SKM-1 treated with dmso at 0.1 percent for 144 hours (cell line): ENCODE results near the gene MSI1.

ENCODE experiments used
- DNase-seq: peaks from one replicate; lab custom pipeline; 2025; ENCODE audit not compliant: unreplicated experiment; lab: John Stamatoyannopoulos, UW

The MSI1 gene

GRCh38 chr12:120377611-120378010, 8.6 kb upstream of the MSI1 start:
- no peak for DNase-seq

- DNase-seq, result no peak
Observed at GRCh38 chr12:120376934-120377572, 8.1 kb upstream of the MSI1 start.

- DNase-seq, result no peak
Observed at GRCh38 chr12:120376416-120376815, 7.5 kb upstream of the MSI1 start.

GRCh38 chr12:120376009-120376408, 7.0 kb upstream of the MSI1 start:
- no peak for DNase-seq

GRCh38 chr12:120373683-120374082, 4.7 kb upstream of the MSI1 start:
- no peak for DNase-seq

- DNase-seq, result no peak
Observed at GRCh38 chr12:120370343-120371243, 1.6 kb upstream of the MSI1 start.

GRCh38 chr12:120369603-120370342, 809 bp upstream of the MSI1 start:
- DNase-seq, result no peak

GRCh38 chr12:120367924-120368788, 808 bp downstream of the MSI1 start:
- DNase-seq, result no peak

- DNase-seq, result no peak
Observed at GRCh38 chr12:120367233-120367923, 1.6 kb downstream of the MSI1 start.

- DNase-seq, result no peak
Observed at GRCh38 chr12:120366845-120367232, 2.1 kb downstream of the MSI1 start.

- no peak for DNase-seq
Observed at GRCh38 chr12:120366341-120366705, 2.6 kb downstream of the MSI1 start.

- no peak for DNase-seq
Observed at GRCh38 chr12:120365675-120366340, 3.2 kb downstream of the MSI1 start.

- no peak for DNase-seq
Observed at GRCh38 chr12:120364487-120364886, 4.5 kb downstream of the MSI1 start.

GRCh38 chr12:120363274-120363855, 5.6 kb downstream of the MSI1 start:
- DNase-seq, result no peak

GRCh38 chr12:120362516-120363273, 6.3 kb downstream of the MSI1 start:
- DNase-seq, result no peak

GRCh38 chr12:120361506-120362208, 7.3 kb downstream of the MSI1 start:
- no peak for DNase-seq

- no peak for DNase-seq
Observed at GRCh38 chr12:120359128-120359527, 9.8 kb downstream of the MSI1 start.
